RPMI7951 (cell line): ENCODE results near the gene SLC38A10. TPM values are rescaled to one million over a fixed set of nuclear protein-coding genes. Genes with fewer than 3 reads are reported as not detected.
A peak's percentile ranks its signal among the peaks of the same experiment; 100 is the strongest.

ENCODE experiments used
- DNase-seq: peaks from one replicate; pipeline ENCODE4 v3.0.0-alpha.2; 2012; ENCODE audit warnings: low read depth
- total RNA-seq: library from RNA; depleted of rRNA; stranded (reverse); fragments of >200 nt; shearing (Covaris generic); gene quantifications from 2 replicates; pipeline ENCODE4 v1.2.3, GENCODE V29; 2014; rRNA removed

Gene SLC38A10
- 24.0 and 28.1 TPM in 2 replicates for total RNA-seq

GRCh38 chr17:81295031-81295675 lies at the start of gene SLC38A10:
TSS of gene SLC38A10 (minus strand) at chr17:81295307. CDS start at chr17:81294921, 386 bp downstream.
- peak; percentile 80 for DNase-seq

GRCh38 chr17:81342269-81343070 lies 47.4 kb upstream of the SLC38A10 start:
- no peak for DNase-seq

- DNase-seq, result no peak
These were observed 46.6 kb upstream of the SLC38A10 start for GRCh38 chr17:81341516-81342268.

GRCh38 chr17:81340607-81341515 lies 45.8 kb upstream of the SLC38A10 start:
- no peak for DNase-seq

GRCh38 chr17:81339534-81340296 lies 44.6 kb upstream of the SLC38A10 start:
- DNase-seq, result no peak

GRCh38 chr17:81339191-81339533 lies 44.1 kb upstream of the SLC38A10 start:
- no peak for DNase-seq

GRCh38 chr17:81338274-81339190 lies 43.4 kb upstream of the SLC38A10 start:
- no peak for DNase-seq

GRCh38 chr17:81337476-81337879 lies 42.4 kb upstream of the SLC38A10 start:
- no peak for DNase-seq

GRCh38 chr17:81336930-81337325 lies 41.8 kb upstream of the SLC38A10 start:
- DNase-seq, result no peak

GRCh38 chr17:81336296-81336929 lies 41.3 kb upstream of the SLC38A10 start:
- DNase-seq, result no peak

GRCh38 chr17:81335773-81336157 lies 40.7 kb upstream of the SLC38A10 start:
- DNase-seq, result no peak

GRCh38 chr17:81334987-81335772 lies 40.1 kb upstream of the SLC38A10 start:
- DNase-seq, result no peak

GRCh38 chr17:81334391-81334901 lies 39.3 kb upstream of the SLC38A10 start:
- no peak for DNase-seq

GRCh38 chr17:81333616-81334368 lies 38.7 kb upstream of the SLC38A10 start:
- no peak for DNase-seq

GRCh38 chr17:81332914-81333528 lies 37.9 kb upstream of the SLC38A10 start:
- no peak for DNase-seq

- DNase-seq, result no peak
These were observed 37.2 kb upstream of the SLC38A10 start for GRCh38 chr17:81332118-81332834.
